H1 (cell line): ENCODE measurements around the gene ZNF681. TPM values are rescaled to one million over a fixed set of nuclear protein-coding genes. Genes with fewer than 3 reads are reported as not detected.
A peak's percentile ranks its signal among the peaks of the same experiment; 100 is the strongest.

Source experiments
- CTCF ChIA-PET: fragments of 300-600 bp; sonication (Branson Sonifier 250); formaldehyde crosslinking; loops from one replicate; lab custom pipeline; 2021; ENCODE audit not compliant: partially characterized antibody; lab: Charles Lee
- POLR2A ChIA-PET: fragments of 300-600 bp; sonication (Branson Sonifier 250); formaldehyde crosslinking; loops from one replicate; lab custom pipeline; 2021; ENCODE audit warnings: inconsistent platforms; ENCODE audit not compliant: partially characterized antibody; lab: Charles Lee
- DNase-seq, 2 experiments: peaks; one replicate each; pipeline versions ENCODE4 v3.0.0 to v3.0.0-alpha.2; 2010 to 2022; ENCODE audit warnings: low spot score in 2 of 2, low read depth in 1 of 2, mixed read lengths in 1 of 2
- FAIRE-seq: peaks from 2 replicates; lab custom pipeline; 2011; peaks lifted over from hg19 to GRCh38; lab: Jason Lieb, UNC
- H2AFZ ChIP-seq: 2 replicates; pipeline ENCODE4 v1.8.1; 2012; ENCODE audit warnings: low read length, inconsistent platforms
- H2AK5ac ChIP-seq: 2 replicates; pipeline ENCODE4 v1.6.1; 2013; ENCODE audit warnings: low read depth, low read length
- H2BK120ac ChIP-seq: replicated peaks from 2 replicates; pipeline ENCODE3; 2013; ENCODE audit warnings: low read depth, low read length, inconsistent platforms
- H2BK12ac ChIP-seq: 2 replicates; pipeline ENCODE4 v1.6.1; 2013; ENCODE audit warnings: low read depth, low read length
- H2BK15ac ChIP-seq: 2 replicates; pipeline ENCODE4 v1.6.1; 2013; ENCODE audit warnings: low read length
- H2BK20ac ChIP-seq: 2 replicates; pipeline ENCODE4 v1.6.1; 2013; ENCODE audit warnings: low read length
- H2BK5ac ChIP-seq: 2 replicates; pipeline ENCODE4 v1.6.1; 2013; ENCODE audit warnings: low read depth, low read length
- H3K14ac ChIP-seq: 2 replicates; pipeline ENCODE4 v1.6.1; 2013; ENCODE audit warnings: inconsistent platforms; ENCODE audit not compliant: insufficient read length
- H3K18ac ChIP-seq: 2 replicates; pipeline ENCODE4 v1.6.1; 2013; ENCODE audit warnings: low read length; ENCODE audit errors: extremely low read depth
- H3K23ac ChIP-seq: 2 replicates; pipeline ENCODE4 v1.6.1; 2013; ENCODE audit warnings: inconsistent platforms; ENCODE audit not compliant: insufficient read length
- H3K23me2 ChIP-seq: 2 replicates; pipeline ENCODE4 v1.6.1; 2013; ENCODE audit warnings: low read depth, low read length
- H3K27ac ChIP-seq: 2 replicates; pipeline ENCODE4 v1.6.1; 2011; ENCODE audit warnings: low read depth, low read length, inconsistent platforms
- H3K27me3 ChIP-seq, 4 experiments: replicated peaks in 1 of 4; 1 replicate in 1 of 4; 2 replicates in 3 of 4; pipeline versions ENCODE4 v1.6.1 to v1.8.1; 2011 to 2013; ENCODE audit warnings: low read length in 3 of 4, mild to moderate bottlenecking in 3 of 4, inconsistent platforms in 2 of 4, mixed read lengths in 2 of 4, moderate library complexity in 1 of 4; ENCODE audit not compliant: control insufficient read depth in 3 of 4, insufficient read depth in 3 of 4; ENCODE audit errors: extremely low read depth in 1 of 4
- H3K36me3 ChIP-seq, 4 experiments: 2 replicates each; pipeline versions ENCODE4 v1.6.1 to v1.8.1; 2011 to 2013; ENCODE audit warnings: mild to moderate bottlenecking in 4 of 4, low read length in 3 of 4, moderate library complexity in 2 of 4, control low read depth in 1 of 4, inconsistent platforms in 1 of 4; ENCODE audit not compliant: insufficient read depth in 4 of 4, control insufficient read depth in 2 of 4
- H3K4ac ChIP-seq: replicated peaks from 2 replicates; pipeline ENCODE3; 2013; ENCODE audit warnings: low read length, low read depth, mixed read lengths, inconsistent platforms; ENCODE audit not compliant: insufficient read length
- H3K4me1 ChIP-seq, 4 experiments: replicated peaks in 1 of 4; 1 replicate in 1 of 4; 2 replicates in 3 of 4; pipeline versions ENCODE4 v1.6.1 to v1.8.1; 2011 to 2013; ENCODE audit warnings: low read length in 3 of 4, inconsistent platforms in 2 of 4, mixed read lengths in 1 of 4; ENCODE audit not compliant: insufficient read depth in 4 of 4, control insufficient read depth in 3 of 4
- H3K4me2 ChIP-seq, 2 experiments: 2 replicates each; pipeline versions ENCODE4 v1.6.1 to v1.8.1; 2011 to 2013; ENCODE audit warnings: low read depth in 2 of 2, low read length in 2 of 2, control low read depth in 1 of 2, inconsistent platforms in 1 of 2, mild to moderate bottlenecking in 1 of 2; ENCODE audit not compliant: insufficient read depth in 1 of 2
- H3K4me3 ChIP-seq, 4 experiments: fragments of 200-600, 300-600 bp in 1 of 4; sonication (generic), shearing (Covaris generic), sonication (Bioruptor Twin) in 1 of 4; 2 replicates each; pipeline versions ENCODE4 v1.5.1 to v1.8.1; 2011 to 2016; ENCODE audit warnings: low read length in 4 of 4, low read depth in 3 of 4, control low read depth in 2 of 4, inconsistent platforms in 2 of 4, mild to moderate bottlenecking in 2 of 4, mixed read lengths in 1 of 4, moderate library complexity in 1 of 4; ENCODE audit not compliant: insufficient read depth in 2 of 4; ENCODE audit errors: extremely low read depth in 1 of 4
- H3K56ac ChIP-seq: replicated peaks from 2 replicates; pipeline ENCODE3; 2013; ENCODE audit warnings: low read depth, mild to moderate bottlenecking, mixed read lengths, low read length, inconsistent platforms; ENCODE audit not compliant: insufficient read length
- H3K79me1 ChIP-seq: 2 replicates; pipeline ENCODE4 v1.6.1; 2013; ENCODE audit warnings: low read depth, low read length, control low read depth
- H3K79me2 ChIP-seq, 2 experiments: 2 replicates each; pipeline versions ENCODE4 v1.6.1 to v1.8.1; 2012 to 2013; ENCODE audit warnings: low read length in 2 of 2, mild to moderate bottlenecking in 2 of 2, inconsistent platforms in 1 of 2; ENCODE audit not compliant: insufficient read depth in 2 of 2, control insufficient read depth in 1 of 2
- H3K9ac ChIP-seq, 4 experiments: replicated peaks in 1 of 4; 1 replicate in 1 of 4; 2 replicates in 3 of 4; pipeline versions ENCODE4 v1.6.1 to v1.8.1; 2011 to 2013; ENCODE audit warnings: low read depth in 3 of 4, low read length in 3 of 4, control low read depth in 2 of 4, mild to moderate bottlenecking in 2 of 4, moderate library complexity in 2 of 4, inconsistent platforms in 1 of 4; ENCODE audit errors: extremely low read depth in 1 of 4
- H3K9me3 ChIP-seq, 2 experiments: 2 replicates each; pipeline versions ENCODE4 v1.6.1 to v1.8.1; 2012 to 2013; ENCODE audit warnings: mild to moderate bottlenecking in 2 of 2, moderate library complexity in 2 of 2, control low read depth in 1 of 2, inconsistent platforms in 1 of 2, low read depth in 1 of 2, low read length in 1 of 2, mixed read lengths in 1 of 2; ENCODE audit not compliant: insufficient read depth in 2 of 2
- H4K20me1 ChIP-seq, 2 experiments: replicated peaks in 1 of 2; 2 replicates each; pipeline versions ENCODE3 to v1.8.1; 2011 to 2013; ENCODE audit warnings: inconsistent platforms in 2 of 2, low read length in 2 of 2, mild to moderate bottlenecking in 1 of 2; ENCODE audit not compliant: insufficient read depth in 2 of 2, control insufficient read depth in 1 of 2
- H4K5ac ChIP-seq: 2 replicates; pipeline ENCODE4 v1.6.1; 2013; ENCODE audit warnings: low read length, low read depth, mixed read lengths, inconsistent platforms; ENCODE audit not compliant: insufficient read length
- H4K8ac ChIP-seq: 2 replicates; pipeline ENCODE4 v1.8.0; 2013; ENCODE audit warnings: mild to moderate bottlenecking, moderate library complexity, low read length, inconsistent platforms; ENCODE audit not compliant: insufficient read depth; ENCODE audit errors: extremely low read depth
- H4K91ac ChIP-seq: replicated peaks from 2 replicates; pipeline ENCODE3; 2013; ENCODE audit warnings: low read length, mixed read lengths, inconsistent platforms; ENCODE audit not compliant: insufficient read length
- ASH2L ChIP-seq: fragments of 200-600, 300-600 bp; sonication (generic); IDR thresholded peaks from one replicate; pipeline ENCODE4 v1.7.1; 2017; ENCODE audit warnings: low read length
- BACH1 ChIP-seq: IDR thresholded peaks from 2 replicates; pipeline ENCODE4 v1.6.1; 2012; ENCODE audit warnings: low read length, improper control_type of control experiment
- EZH2 ChIP-seq: fragments of 200-600 bp; sonication (generic); IDR thresholded peaks from 2 replicates; pipeline ENCODE4 v1.7.1; 2012; ENCODE audit warnings: low read depth, mild to moderate bottlenecking, moderate library complexity, low read length, inconsistent platforms; ENCODE audit not compliant: severe bottlenecking
- FOSL1 ChIP-seq: IDR thresholded peaks from 2 replicates; pipeline ENCODE4 v1.6.1; 2011; ENCODE audit warnings: mild to moderate bottlenecking, low read depth, low read length, moderate library complexity; ENCODE audit not compliant: insufficient read depth
- JUN ChIP-seq: IDR thresholded peaks from 2 replicates; pipeline ENCODE4 v1.6.1; 2011; ENCODE audit warnings: low read depth, mild to moderate bottlenecking, improper control_type of control experiment, low read length
- KDM1A ChIP-seq: fragments of 200-600, 300-600 bp; sonication (generic); IDR thresholded peaks from 2 replicates; pipeline ENCODE4 v1.7.1; 2016; ENCODE audit warnings: mild to moderate bottlenecking, low read length, borderline replicate concordance
- PHF8 ChIP-seq: fragments of 200-600 bp; sonication (generic); conservative IDR thresholded peaks from 2 replicates; pipeline ENCODE4 v1.7.1; 2012; ENCODE audit warnings: low read depth, mild to moderate bottlenecking, inconsistent platforms, low read length, moderate library complexity
- RNF2 ChIP-seq: fragments of 200-900, 300-1000 bp; sonication (generic); IDR thresholded peaks from 2 replicates; pipeline ENCODE4 v1.7.1; 2016; ENCODE audit warnings: borderline replicate concordance, low read depth, mild to moderate bottlenecking, antibody characterized with exemption, low read length; ENCODE audit not compliant: poor library complexity, severe bottlenecking; ENCODE audit errors: missing control alignments
- RXRA ChIP-seq: IDR thresholded peaks from 2 replicates; pipeline ENCODE4 v1.6.1; 2011; ENCODE audit warnings: low read depth, mild to moderate bottlenecking, low read length, moderate library complexity; ENCODE audit not compliant: insufficient read depth
- YY1 ChIP-seq: IDR thresholded peaks from 2 replicates; pipeline ENCODE4 v1.6.1; 2011; ENCODE audit warnings: low read depth, mild to moderate bottlenecking, low read length
- WGBS, 2 experiments: shearing (Covaris generic) in 1 of 2; methylation state at CpG; one replicate each; pipeline versions ENCODE4 v1.1.6 to v1.1.7; 2013 to 2015; ENCODE audit warnings: low lambda C conversion rate in 2 of 2, mixed read lengths in 2 of 2, inconsistent platforms in 1 of 2, low coverage in 1 of 2, missing lambda C conversion rate in 1 of 2; ENCODE audit not compliant: insufficient replicate concordance in 2 of 2, insufficient coverage in 1 of 2, insufficient read length in 1 of 2; ENCODE audit errors: extremely low coverage in 1 of 2, missing lambda C conversion rate in 1 of 2; 5-methylcytosine and 5-hydroxymethylcytosine counted together
- polyA plus RNA-seq, 7 experiments: library from polyadenylated mRNA; depleted of rRNA in 3 of 7; stranded (reverse) in 5 of 7; unstranded in 2 of 7; fragments of >200 nt in 5 of 7; fragments of 200-250 nt in 2 of 7; gene quantifications; 1 replicate in 5 of 7; 2 replicates in 1 of 7; 4 replicates in 1 of 7; pipeline versions ENCODE4 v1.2.1 to v1.2.3, GENCODE V29; 2011 to 2013; ENCODE audit warnings: missing spikeins in 2 of 7, mixed read lengths in 2 of 7
- total RNA-seq: library from RNA; stranded (reverse); fragmentation: NEBNext Ultra II Directional; extraction: Animal tissue kit (Norgen Biotek cat#: 25700); gene quantifications from 2 replicates; pipeline ENCODE4 v1.2.1, GENCODE V29; 2021
- TF ChIP-seq, protein P1 (sequence below): IDR thresholded peaks from 2 replicates; pipeline ENCODE4 v1.6.1; 2012; ENCODE audit warnings: low read length, inconsistent platforms

ZNF681 gene
- total and polyA plus RNA-seq, 2 of the 8 experiments (the other 6 are each of a cell fraction or from before 2014, with no cell fraction given) = 1.1 to 6.8 TPM

DNA sequence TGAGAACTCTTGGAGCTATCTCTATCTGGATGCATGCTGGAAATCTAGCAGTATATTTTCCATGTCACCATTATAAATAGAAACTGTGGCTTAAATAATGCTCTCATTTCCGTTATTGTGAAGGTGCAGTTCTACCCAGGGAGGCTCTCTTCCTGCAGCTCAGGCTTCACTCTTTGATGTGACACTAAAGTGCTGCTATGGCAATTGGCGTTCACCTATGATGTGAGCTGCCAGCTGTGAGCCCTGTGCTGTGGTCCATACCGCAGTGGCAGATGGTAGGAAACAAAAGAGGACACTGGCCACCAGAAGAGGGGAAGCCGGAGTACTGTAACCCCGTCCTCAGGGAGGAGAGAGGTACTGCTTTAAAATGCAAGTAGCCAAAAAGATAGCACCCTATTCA is 40.6 kb upstream of the ZNF681 start:
- Histone ChIP-seq H2BK15ac (no peak overlapping the region), H2AFZ (no peak overlapping the region), H3K18ac (no peak overlapping the region), H3K9me3 (peaks cover 0 to 12% of the 10 kb centered on the region in 2 experiments; a peak in 3 of 4 replicates), H3K23me2 (no peaks in the 10 kb centered on the region), H3K27me3 (no peaks in the 10 kb centered on the region), H4K20me1 (no peaks in the 10 kb centered on the region), H3K4me1 (no peaks in the 10 kb centered on the region), H3K56ac (no peak overlapping the region), H3K79me1 (no peaks in the 10 kb centered on the region), H3K27ac (no peak overlapping the region), H3K36me3 (no peaks in the 10 kb centered on the region), H3K4me2 (no peak overlapping the region), H4K5ac (no peak overlapping the region), H2BK120ac (no peak overlapping the region), H4K91ac (no peak overlapping the region), H3K4me3 (no peak overlapping the region), H3K14ac (no peak overlapping the region), H2AK5ac (no peak overlapping the region), H3K23ac (no peak overlapping the region), H3K9ac (no peak overlapping the region), H2BK5ac (no peak overlapping the region), H3K4ac (no peak overlapping the region), H4K8ac (no peak overlapping the region), H3K79me2 (peaks cover 0 to 70% of the 10 kb centered on the region in 2 experiments; a peak in 2 of 4 replicates), H2BK12ac (no peak overlapping the region), H2BK20ac (no peak overlapping the region)
- DNase-seq (peak in 1 of 2 experiments; percentile 26), FAIRE-seq (no peak)
- no peak for TF ChIP-seq JUN
- TF ChIP-seq ASH2L = no peak
- TF ChIP-seq, protein P1, sequence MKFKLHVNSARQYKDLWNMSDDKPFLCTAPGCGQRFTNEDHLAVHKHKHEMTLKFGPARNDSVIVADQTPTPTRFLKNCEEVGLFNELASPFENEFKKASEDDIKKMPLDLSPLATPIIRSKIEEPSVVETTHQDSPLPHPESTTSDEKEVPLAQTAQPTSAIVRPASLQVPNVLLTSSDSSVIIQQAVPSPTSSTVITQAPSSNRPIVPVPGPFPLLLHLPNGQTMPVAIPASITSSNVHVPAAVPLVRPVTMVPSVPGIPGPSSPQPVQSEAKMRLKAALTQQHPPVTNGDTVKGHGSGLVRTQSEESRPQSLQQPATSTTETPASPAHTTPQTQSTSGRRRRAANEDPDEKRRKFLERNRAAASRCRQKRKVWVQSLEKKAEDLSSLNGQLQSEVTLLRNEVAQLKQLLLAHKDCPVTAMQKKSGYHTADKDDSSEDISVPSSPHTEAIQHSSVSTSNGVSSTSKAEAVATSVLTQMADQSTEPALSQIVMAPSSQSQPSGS = no peak
- TF ChIP-seq YY1 = no peak
- TF ChIP-seq PHF8 = no peak
- no peak for TF ChIP-seq RNF2
- no peak for TF ChIP-seq KDM1A
- TF ChIP-seq BACH1 = no peak
- no peak for TF ChIP-seq RXRA
- TF ChIP-seq FOSL1 = no peak
- no peak for TF ChIP-seq EZH2
- WGBS, 2 experiments = 76% methylated on average over 3 of the region's 5 CpGs; no CpG with 5 or more reads in 1 of the 2 experiments
- ChIA-PET CTCF (interaction anchor here (0.9 to 1.2 kb wide), 2 partner anchors 8 to 18 kb away, joined by 3 to 4 read pairs; no protein-coding TSS in a partner anchor), POLR2A (interaction anchor here (0.7 to 1.6 kb wide), 4 partner anchors 9 to 420 kb away, joined by 3 to 5 read pairs (median 4); a partner anchor contains a TSS)
